Stomach (tissue), 4 donors: ENCODE measurements around the gene PDE4B.

Source experiments
- CTCF ChIP-seq, 7 experiments: fragments of 450-650 bp in 4 of 7; fragments of 200-600 bp in 3 of 7; sonication (generic) in 3 of 7; IDR thresholded peaks; one replicate each; pipeline ENCODE4 v1.5.1; 2016 to 2019; ENCODE audit warnings: antibody characterized with exemption in 7 of 7, control low read depth in 2 of 7, mild to moderate bottlenecking in 1 of 7
- EP300 ChIP-seq: sonication (generic); formaldehyde crosslinking; IDR thresholded peaks from one replicate; pipeline ENCODE4 v1.6.1; 2017; ENCODE audit warnings: antibody characterized with exemption
- POLR2A ChIP-seq, 4 donors: fragments of 450-650 bp; IDR thresholded peaks; one replicate each; pipeline ENCODE4 v1.6.1; 2016; ENCODE audit warnings: antibody characterized with exemption in 4 of 4, control low read depth in 2 of 4, mild to moderate bottlenecking in 1 of 4, moderate library complexity in 1 of 4

DNA sequence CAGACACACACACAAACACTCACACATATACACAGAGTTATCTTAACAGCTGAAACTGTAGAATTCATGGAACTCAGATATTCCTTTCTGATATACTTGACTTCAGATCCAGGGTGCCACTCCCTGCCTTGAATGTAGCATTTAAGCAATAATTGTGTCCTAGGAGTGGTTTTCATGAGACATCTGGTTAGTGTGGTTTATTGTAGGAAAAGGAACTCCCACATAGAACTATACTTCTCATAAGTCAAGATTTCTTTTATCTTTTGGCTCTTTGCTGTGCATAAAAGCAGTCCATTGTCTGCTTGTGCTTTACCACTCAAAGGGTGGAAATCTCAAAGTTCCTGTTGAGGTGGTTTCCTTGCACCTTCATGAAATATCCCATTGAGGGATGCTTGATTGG, 468.7 kb downstream of the PDE4B start:
- TF ChIP-seq POLR2A (IDR thresholded peaks at IDR 0.05) (no peak), EP300 (no peak), CTCF (IDR thresholded peaks at IDR 0.05) (no peak)
